HepG2 (cell line): ENCODE measurements around the gene MOXD1. TPM values are rescaled to one million over a fixed set of nuclear protein-coding genes. Genes with fewer than 3 reads are reported as not detected.

Experiments
- ATAC-seq: fragments of 200-7000 bp; cut with Tn5 transposase; 3 replicates; pipeline ENCODE4 v1.9.1; 2020; ENCODE audit warnings: mild to moderate bottlenecking, moderate library complexity
- BruUV-seq: library from RNA; stranded (reverse); fragments of 400-500 nt; replicated peaks from 2 replicates; lab custom pipeline; 2021; lab: Mats Ljungman, UMichigan
- CTCF ChIA-PET: fragments of 300-600 bp; formaldehyde crosslinking; extraction: SDS; loops from one replicate; lab custom pipeline; 2021; ENCODE audit warnings: low total read pairs, inconsistent platforms, low intra/inter-chr PET ratio; lab: Yijun Ruan, JAX
- POLR2A ChIA-PET: fragments of 350-600 bp; sonication (Branson Sonifier 250); formaldehyde crosslinking; loops from one replicate; lab custom pipeline; 2020; ENCODE audit warnings: antibody characterized with exemption, inconsistent platforms; lab: Yijun Ruan, JAX
- DNase-seq: peaks from one replicate; pipeline ENCODE4 v3.0.0-alpha.2; 2015; ENCODE audit warnings: low spot score
- FAIRE-seq: peaks from 3 replicates; lab custom pipeline; 2011; peaks lifted over from hg19 to GRCh38; lab: Jason Lieb, UNC
- H2AFZ ChIP-seq: one replicate; pipeline ENCODE4 v1.6.1; 2011; ENCODE audit warnings: low read length, inconsistent platforms
- H3K27ac ChIP-seq: fragments of 300-600 bp; 3 replicates; pipeline ENCODE4 v1.8.0; 2011; ENCODE audit warnings: mixed run types, mild to moderate bottlenecking, mixed read lengths, low read length, inconsistent platforms; ENCODE audit not compliant: insufficient read depth; ENCODE audit errors: extremely low read length
- H3K27me3 ChIP-seq, 2 experiments: fragments of 200-600 bp in 1 of 2; 2 replicates in 1 of 2; 3 replicates in 1 of 2; pipeline versions ENCODE4 v1.6.0 to v1.8.0; 2011; ENCODE audit warnings: low read length in 2 of 2, mild to moderate bottlenecking in 2 of 2, moderate library complexity in 2 of 2, inconsistent platforms in 1 of 2; ENCODE audit not compliant: insufficient read depth in 2 of 2, control insufficient read depth in 1 of 2
- H3K36me3 ChIP-seq, 2 experiments: fragments of 200-600 bp in 1 of 2; replicated peaks in 1 of 2; 2 replicates in 1 of 2; 3 replicates in 1 of 2; pipeline versions ENCODE4 v1.5.1 to v1.8.0; 2011; ENCODE audit warnings: low read length in 2 of 2, inconsistent platforms in 1 of 2; ENCODE audit not compliant: insufficient read depth in 2 of 2, control insufficient read depth in 1 of 2
- H3K4me1 ChIP-seq: 2 replicates; pipeline ENCODE4 v1.5.1; 2012; ENCODE audit warnings: low read length, inconsistent platforms; ENCODE audit not compliant: insufficient read depth
- H3K4me2 ChIP-seq: 2 replicates; pipeline ENCODE4 v1.6.0; 2011; ENCODE audit warnings: low read depth, low read length, inconsistent platforms
- H3K4me3 ChIP-seq, 3 experiments: fragments of 200-600 bp in 1 of 3; sonication (generic), shearing (Covaris generic) in 1 of 3; replicated peaks in 1 of 3; 2 replicates each; pipeline ENCODE4 v1.5.1; 2011 to 2016; ENCODE audit warnings: low read length in 3 of 3, inconsistent platforms in 2 of 3, low read depth in 2 of 3, mild to moderate bottlenecking in 2 of 3, control low read depth in 1 of 3, mixed read lengths in 1 of 3; ENCODE audit not compliant: insufficient read depth in 1 of 3
- H3K79me2 ChIP-seq: one replicate; pipeline ENCODE4 v1.6.1; 2011; ENCODE audit warnings: low read length, inconsistent platforms; ENCODE audit not compliant: insufficient read depth
- H3K9ac ChIP-seq: 2 replicates; pipeline ENCODE4 v1.6.0; 2011; ENCODE audit warnings: mild to moderate bottlenecking, low read depth, low read length, inconsistent platforms; ENCODE audit not compliant: insufficient read depth
- H3K9me3 ChIP-seq: 2 replicates; pipeline ENCODE4 v1.5.1; 2012; ENCODE audit warnings: mild to moderate bottlenecking, low read length
- H4K20me1 ChIP-seq: 2 replicates; pipeline ENCODE4 v1.6.0; 2011; ENCODE audit warnings: inconsistent platforms, mild to moderate bottlenecking, low read length, moderate library complexity; ENCODE audit not compliant: insufficient read depth
- CBX5 ChIP-seq: sonication (generic); formaldehyde crosslinking; IDR thresholded peaks from 2 replicates; pipeline ENCODE4 v1.4.0; 2020; ENCODE audit warnings: missing genetic modification reagents, borderline replicate concordance
- E2F5 ChIP-seq: sonication (generic); formaldehyde crosslinking; conservative IDR thresholded peaks from 2 replicates; pipeline ENCODE4 v1.4.0; 2020; ENCODE audit warnings: missing genetic modification reagents
- GTF2F1 ChIP-seq: fragments of 150-350 bp; IDR thresholded peaks from 2 replicates; pipeline ENCODE4 v1.6.1; 2014; ENCODE audit warnings: low read length
- NFE2 ChIP-seq: sonication (generic); formaldehyde crosslinking; IDR thresholded peaks from 2 replicates; pipeline ENCODE4 v1.4.0; 2020; ENCODE audit warnings: missing genetic modification reagents
- NFIB ChIP-seq: sonication (generic); formaldehyde crosslinking; IDR thresholded peaks from 2 replicates; pipeline ENCODE4 v1.9.0; 2021; ENCODE audit warnings: missing genetic modification reagents, mild to moderate bottlenecking, borderline replicate concordance
- RNF2 ChIP-seq: fragments of 450-650 bp; conservative IDR thresholded peaks from 2 replicates; pipeline ENCODE4 v1.6.1; 2016; ENCODE audit warnings: low read depth
- TFE3 ChIP-seq: IDR thresholded peaks from 2 replicates; pipeline ENCODE4 v1.6.1; 2016
- TRIM22 ChIP-seq: fragments of 450-650 bp; IDR thresholded peaks from 2 replicates; pipeline ENCODE4 v1.6.1; 2017
- ZBTB26 ChIP-seq: IDR thresholded peaks from 2 replicates; pipeline ENCODE4 v1.6.1; 2016; ENCODE audit warnings: missing compliant biosample characterization, missing genetic modification reagents, borderline replicate concordance
- ZBTB8A ChIP-seq: sonication (generic); formaldehyde crosslinking; IDR thresholded peaks from 2 replicates; pipeline ENCODE4 v1.4.0; 2020; ENCODE audit warnings: mild to moderate bottlenecking, low read depth, missing genetic modification reagents, borderline replicate concordance
- ZHX1 ChIP-seq: sonication (generic); formaldehyde crosslinking; IDR thresholded peaks from 2 replicates; pipeline ENCODE4 v1.8.1; 2022; ENCODE audit warnings: low read depth, mild to moderate bottlenecking, missing genetic modification reagents
- ZMAT3 ChIP-seq: sonication (generic); formaldehyde crosslinking; conservative IDR thresholded peaks from 2 replicates; pipeline ENCODE4 v1.7.0; 2021; ENCODE audit warnings: missing genetic modification reagents
- ZMYM3 ChIP-seq: sonication (generic); formaldehyde crosslinking; IDR thresholded peaks from 2 replicates; pipeline ENCODE4 v1.5.1; 2020; ENCODE audit warnings: mild to moderate bottlenecking, missing genetic modification reagents
- ZNF331 ChIP-seq: sonication (generic); formaldehyde crosslinking; IDR thresholded peaks from 2 replicates; pipeline ENCODE4 v1.4.0; 2020; ENCODE audit warnings: missing genetic modification reagents
- ZNF670 ChIP-seq: sonication (generic); formaldehyde crosslinking; IDR thresholded peaks from 2 replicates; pipeline ENCODE4 v1.8.0; 2022; ENCODE audit warnings: mild to moderate bottlenecking, missing genetic modification reagents, borderline replicate concordance
- ZNF773 ChIP-seq: sonication (generic); formaldehyde crosslinking; IDR thresholded peaks from 2 replicates; pipeline ENCODE4 v1.4.0; 2020; ENCODE audit warnings: missing genetic modification reagents, borderline replicate concordance
- WGBS: methylation state at CpG from one replicate; pipeline ENCODE4 v1.1.6; 2017; ENCODE audit warnings: low lambda C conversion rate; 5-methylcytosine and 5-hydroxymethylcytosine counted together
- in situ Hi-C: cut with HindIII; loops from 2 replicates; pipeline ENCODE4 v1.10.0; 2017; ENCODE audit warnings: low pct_unique_long_range_greater_than_20kb; ENCODE audit not compliant: extremely low pct_ligation_motif_present
- intact Hi-C: fragments of 100-400 bp; cut with micrococcal nuclease; formaldehyde crosslinking; loops from one replicate; pipeline ENCODE4 v1.10.0; 2022; ENCODE audit not compliant: unreplicated experiment
- polyA plus RNA-seq, 8 experiments: library from polyadenylated mRNA; depleted of rRNA in 3 of 8; stranded (reverse) in 7 of 8; unstranded in 1 of 8; fragments of >200 nt; fragmentation: Illumina TruSeq in 4 of 8; extraction: Trizol in 4 of 8; gene quantifications; 2 replicates each; pipeline versions ENCODE4 v1.2.1 to v1.2.3, GENCODE V29; 2011 to 2016; ENCODE audit warnings: low read depth in 4 of 8, missing spikeins in 1 of 8, mixed read lengths in 1 of 8; ENCODE audit not compliant: insufficient read depth in 1 of 8
- total RNA-seq, 5 experiments: library from RNA; depleted of rRNA; stranded (reverse); fragments of >200 nt; fragmentation: Illumina TruSeq; extraction: Trizol; gene quantifications; 2 replicates each; pipeline ENCODE4 v1.2.3, GENCODE V29; 2016; ENCODE audit warnings: low read depth in 1 of 5

Gene MOXD1
- total and polyA plus RNA-seq, 2 of the 13 experiments (the other 11 are each of a cell fraction or from before 2014, with no cell fraction given), result 0.03 TPM; not detected in 1

- TF ChIP-seq ZHX1 (no peak), ZMYM3 (CRISPR knock-in tag) (no peak), NFIB (no peak), ZBTB8A (no peak), ZMAT3 (CRISPR knock-in tag) (no peak)
- TF ChIP-seq, all 625 proteins: peak for 0
Measured at GRCh38 chr6:132414322-132414721, 13.0 kb upstream of the MOXD1 start (continued).

GRCh38 chr6:132413499-132413802, 12.2 kb upstream of the MOXD1 start:
- Histone ChIP-seq H4K20me1 (no peaks in the 10 kb centered on the region), H3K27ac (no peak overlapping the region), H3K79me2 (no peaks in the 10 kb centered on the region), H3K36me3 (no peaks in the 10 kb centered on the region), H3K9me3 (no peaks in the 10 kb centered on the region), H3K9ac (no peak overlapping the region), H2AFZ (no peak overlapping the region), H3K4me3 (no peak overlapping the region), H3K27me3 (0 out of 5 replicates have a peak, but pooled peaks cover 0 to 2% of the 10 kb centered on the region in 2 experiments), H3K4me2 (no peak overlapping the region), H3K4me1 (no peaks in the 10 kb centered on the region)
- no TSS peak for BruUV-seq
- in situ Hi-C loops (no loop called here), intact Hi-C loops (no loop called here)
- ChIA-PET CTCF (no interaction called here), POLR2A (no interaction called here)
- DNase-seq (no peak), ATAC-seq (no peak), FAIRE-seq (no peak)
- 0% methylated on average over 1 of the region's 1 CpG for WGBS
- TF ChIP-seq TFE3 (CRISPR knock-in tag) (no peak), RNF2 (no peak), ZNF773 (CRISPR knock-in tag) (no peak), E2F5 (CRISPR knock-in tag) (no peak), NFE2 (CRISPR knock-in tag) (no peak), ZNF331 (CRISPR knock-in tag) (no peak), CBX5 (CRISPR knock-in tag) (no peak), ZBTB26 (CRISPR knock-in tag) (no peak), TRIM22 (no peak), GTF2F1 (no peak), ZNF670 (CRISPR knock-in tag) (no peak)
